ENCODE results near the gene RICTOR.

GRCh38 chr5:38926121-38926520, 148.1 kb downstream of the RICTOR start:
- TF ChIP-seq, protein P1, sequence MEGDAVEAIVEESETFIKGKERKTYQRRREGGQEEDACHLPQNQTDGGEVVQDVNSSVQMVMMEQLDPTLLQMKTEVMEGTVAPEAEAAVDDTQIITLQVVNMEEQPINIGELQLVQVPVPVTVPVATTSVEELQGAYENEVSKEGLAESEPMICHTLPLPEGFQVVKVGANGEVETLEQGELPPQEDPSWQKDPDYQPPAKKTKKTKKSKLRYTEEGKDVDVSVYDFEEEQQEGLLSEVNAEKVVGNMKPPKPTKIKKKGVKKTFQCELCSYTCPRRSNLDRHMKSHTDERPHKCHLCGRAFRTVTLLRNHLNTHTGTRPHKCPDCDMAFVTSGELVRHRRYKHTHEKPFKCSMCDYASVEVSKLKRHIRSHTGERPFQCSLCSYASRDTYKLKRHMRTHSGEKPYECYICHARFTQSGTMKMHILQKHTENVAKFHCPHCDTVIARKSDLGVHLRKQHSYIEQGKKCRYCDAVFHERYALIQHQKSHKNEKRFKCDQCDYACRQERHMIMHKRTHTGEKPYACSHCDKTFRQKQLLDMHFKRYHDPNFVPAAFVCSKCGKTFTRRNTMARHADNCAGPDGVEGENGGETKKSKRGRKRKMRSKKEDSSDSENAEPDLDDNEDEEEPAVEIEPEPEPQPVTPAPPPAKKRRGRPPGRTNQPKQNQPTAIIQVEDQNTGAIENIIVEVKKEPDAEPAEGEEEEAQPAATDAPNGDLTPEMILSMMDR (IDR thresholded peaks at IDR 0.05) = no peak
- TF ChIP-seq POLR2A (IDR thresholded peaks at IDR 0.05) = no peak
